Memory B cell (primary cell): ENCODE data around the gene DMRTB1.

Experiments used
- ATAC-seq: fragments of 150-1000 bp; cut with Tn5 transposase; 2 replicates; pipeline ENCODE4 v1.10.0; 2021; ENCODE audit warnings: low read depth, mild to moderate bottlenecking, moderate library complexity
- DNase-seq, 2 donors: peaks; one replicate each; pipeline ENCODE4 v3.0.0; 2022; ENCODE audit warnings: low spot score in 2 of 2
- H3K27ac Mint-ChIP-seq: one replicate; pipeline ENCODE4 v1.8.0; 2022; ENCODE audit warnings: mild to moderate bottlenecking, moderate library complexity, mixed read lengths
- H3K27me3 Mint-ChIP-seq: one replicate; pipeline ENCODE4 v1.8.0; 2022; ENCODE audit warnings: mixed read lengths
- H3K36me3 Mint-ChIP-seq: one replicate; pipeline ENCODE4 v1.8.0; 2022; ENCODE audit warnings: mild to moderate bottlenecking, mixed read lengths
- H3K4me1 Mint-ChIP-seq: one replicate; pipeline ENCODE4 v1.8.0; 2022; ENCODE audit warnings: mixed read lengths
- H3K4me3 Mint-ChIP-seq: one replicate; pipeline ENCODE4 v1.8.0; 2022; ENCODE audit warnings: mild to moderate bottlenecking, moderate library complexity, mixed read lengths
- H3K9me3 Mint-ChIP-seq: one replicate; pipeline ENCODE4 v1.8.0; 2022; ENCODE audit warnings: mixed read lengths

The DMRTB1 gene

DNA sequence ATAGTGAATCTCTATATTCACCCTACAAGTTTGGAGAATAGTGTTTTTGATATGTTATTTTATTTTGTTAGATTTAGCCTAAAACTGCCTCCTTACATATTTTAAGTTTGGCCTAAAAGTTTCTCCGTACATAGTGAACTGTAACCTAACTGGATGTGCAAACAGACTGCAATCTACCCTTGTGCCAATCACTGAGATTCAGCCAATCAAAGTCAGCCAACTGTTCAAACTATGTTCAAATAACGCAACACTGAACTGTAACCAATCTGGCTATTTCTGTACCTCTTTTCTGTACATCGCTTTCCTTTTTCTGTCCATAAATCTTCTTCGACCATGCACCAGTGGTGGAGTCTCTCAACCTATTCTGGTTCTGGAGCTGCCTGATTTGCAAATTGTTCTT lies 11.8 kb upstream of the DMRTB1 start:
- no peak for DNase-seq
- Mint-ChIP-seq H3K27ac (no peak overlapping the region), H3K36me3 (no peaks in the 10 kb centered on the region), H3K4me3 (no peak overlapping the region), H3K4me1 (no peaks in the 10 kb centered on the region), H3K9me3 (no peaks in the 10 kb centered on the region), H3K27me3 (peaks cover 2% of the 10 kb centered on the region)
- ATAC-seq, result no peak

DNA sequence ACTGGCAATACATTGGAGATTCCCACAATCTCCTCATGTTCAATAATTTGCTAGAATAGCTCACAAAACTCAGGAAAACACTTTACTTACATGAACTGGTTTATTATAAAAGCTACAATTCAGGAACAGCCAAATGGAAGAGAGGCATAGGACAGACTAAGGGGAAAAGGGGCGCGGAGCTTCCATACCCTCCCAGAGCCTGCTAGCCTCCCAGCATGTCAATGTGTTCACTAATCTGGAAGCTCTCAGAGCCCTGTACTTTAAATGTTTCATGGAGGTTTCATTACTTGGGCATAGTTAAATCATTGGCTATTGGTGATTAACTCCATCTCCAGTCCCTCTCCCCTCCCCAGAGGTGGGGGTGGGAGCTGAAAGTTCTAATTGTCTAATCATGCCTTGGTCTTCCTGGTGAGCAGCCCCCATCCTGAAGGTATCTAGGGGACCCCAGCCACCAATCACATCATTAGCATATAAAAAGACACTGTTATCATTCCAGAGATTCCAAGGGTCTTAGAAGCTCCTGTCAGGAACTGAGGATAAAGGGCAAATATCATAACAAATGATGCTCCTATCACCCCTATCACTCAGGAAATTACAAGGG lies 10.9 kb upstream of the DMRTB1 start:
- H3K27ac Mint-ChIP-seq, result no peak overlapping the region
- no peaks in the 10 kb centered on the region for H3K36me3 Mint-ChIP-seq
- peaks cover 2% of the 10 kb centered on the region for H3K27me3 Mint-ChIP-seq
- H3K9me3 Mint-ChIP-seq, result no peaks in the 10 kb centered on the region
- no peaks in the 10 kb centered on the region for H3K4me1 Mint-ChIP-seq
- H3K4me3 Mint-ChIP-seq, result no peak overlapping the region
- no peak for DNase-seq
- ATAC-seq, result no peak

DNA sequence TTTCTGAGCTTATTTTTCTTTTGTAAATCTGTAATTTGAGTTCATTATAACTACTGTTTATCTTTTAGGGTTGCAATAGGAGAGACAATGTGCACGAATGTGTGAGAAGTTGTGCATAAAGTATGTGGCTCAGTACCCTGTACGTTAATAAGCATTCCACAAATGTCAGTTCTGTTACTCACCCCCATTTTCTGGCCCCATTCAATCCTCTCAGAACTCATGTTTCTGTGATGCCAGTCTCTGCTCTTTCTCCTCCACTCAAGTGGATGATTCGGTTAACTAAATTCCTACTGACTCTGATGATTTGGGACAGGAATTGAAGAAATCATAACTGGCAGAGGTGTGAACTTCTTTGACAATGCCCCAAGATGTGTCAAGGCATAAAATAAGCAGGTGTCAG lies 10.2 kb upstream of the DMRTB1 start:
- H3K27me3 Mint-ChIP-seq, result peaks cover 3% of the 10 kb centered on the region
- no peaks in the 10 kb centered on the region for H3K4me1 Mint-ChIP-seq
- H3K4me3 Mint-ChIP-seq, result no peak overlapping the region
- H3K36me3 Mint-ChIP-seq, result no peaks in the 10 kb centered on the region
- ATAC-seq, result no peak
- no peak for DNase-seq
- no peak overlapping the region for H3K27ac Mint-ChIP-seq
- H3K9me3 Mint-ChIP-seq, result no peaks in the 10 kb centered on the region

DNA sequence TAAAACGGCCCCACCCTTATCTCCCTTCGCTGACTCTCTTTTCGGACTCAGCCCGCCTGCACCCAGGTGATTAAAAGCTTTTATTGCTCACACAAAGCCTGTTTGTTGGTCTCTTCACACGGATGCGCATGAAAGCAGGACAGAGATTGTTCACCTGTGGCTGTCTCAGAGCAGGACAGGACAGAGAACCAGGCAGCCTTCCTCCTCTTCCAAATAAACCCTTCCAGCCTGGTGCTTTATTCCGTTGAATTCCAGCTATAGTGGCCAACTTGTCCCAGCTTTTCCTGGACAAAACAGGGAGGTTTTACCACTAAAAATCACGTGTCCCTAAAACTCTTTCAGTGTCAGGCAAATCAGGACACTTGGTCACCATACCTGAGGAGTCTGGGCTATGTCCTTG lies 9.5 kb upstream of the DMRTB1 start:
- DNase-seq, result no peak
- Mint-ChIP-seq H3K9me3 (no peaks in the 10 kb centered on the region), H3K36me3 (no peaks in the 10 kb centered on the region), H3K27ac (no peak overlapping the region), H3K4me3 (no peak overlapping the region), H3K4me1 (no peaks in the 10 kb centered on the region), H3K27me3 (peaks cover 4% of the 10 kb centered on the region)
- no peak for ATAC-seq

DNA sequence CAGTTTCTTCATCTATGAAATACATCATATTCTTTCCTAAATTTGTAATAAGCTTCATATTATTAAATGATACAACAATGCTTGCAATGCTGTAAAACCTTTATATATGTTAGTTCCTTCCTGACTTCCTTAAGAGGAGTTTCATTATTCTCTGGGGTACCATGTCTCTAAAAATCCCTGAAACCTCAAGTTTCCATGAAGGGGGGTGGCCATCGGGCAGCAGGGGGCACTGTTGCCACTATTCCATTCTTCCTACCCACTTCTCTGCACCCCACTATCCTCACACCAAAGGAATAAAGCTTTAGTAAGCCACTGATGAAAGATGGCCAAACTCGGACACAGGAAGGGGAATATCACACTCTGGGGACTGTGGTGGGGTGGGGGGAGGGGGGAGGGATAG lies 9.0 kb upstream of the DMRTB1 start:
- Mint-ChIP-seq H3K4me3 (no peak overlapping the region), H3K27me3 (peaks cover 6% of the 10 kb centered on the region), H3K9me3 (no peaks in the 10 kb centered on the region), H3K4me1 (no peaks in the 10 kb centered on the region), H3K27ac (no peak overlapping the region), H3K36me3 (no peaks in the 10 kb centered on the region)
- ATAC-seq, result no peak
- no peak for DNase-seq

DNA sequence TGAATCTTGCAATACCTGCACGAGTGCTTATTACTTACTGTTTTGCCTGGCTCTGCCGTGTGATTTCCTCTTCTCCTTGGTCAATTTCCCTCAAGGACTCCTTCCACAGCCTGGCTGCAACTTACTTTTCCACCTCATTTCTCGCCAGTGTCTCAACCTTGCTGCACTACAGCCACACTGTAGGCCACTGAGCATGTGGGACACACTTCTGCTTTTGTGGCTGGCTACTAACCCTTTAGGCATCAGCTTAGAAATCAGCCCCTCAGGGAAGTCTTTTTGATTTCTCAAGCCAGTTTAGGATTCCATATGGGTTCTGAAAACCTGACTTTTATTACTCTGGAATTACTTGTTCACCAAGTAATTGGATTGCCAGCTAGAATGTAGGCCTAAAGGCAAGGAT lies 5.2 kb upstream of the DMRTB1 start:
- Mint-ChIP-seq H3K27ac (no peak overlapping the region), H3K4me3 (no peak overlapping the region), H3K36me3 (no peaks in the 10 kb centered on the region), H3K27me3 (peaks cover 6% of the 10 kb centered on the region), H3K4me1 (no peaks in the 10 kb centered on the region), H3K9me3 (no peaks in the 10 kb centered on the region)
- no peak for ATAC-seq
- no peak for DNase-seq

DNA sequence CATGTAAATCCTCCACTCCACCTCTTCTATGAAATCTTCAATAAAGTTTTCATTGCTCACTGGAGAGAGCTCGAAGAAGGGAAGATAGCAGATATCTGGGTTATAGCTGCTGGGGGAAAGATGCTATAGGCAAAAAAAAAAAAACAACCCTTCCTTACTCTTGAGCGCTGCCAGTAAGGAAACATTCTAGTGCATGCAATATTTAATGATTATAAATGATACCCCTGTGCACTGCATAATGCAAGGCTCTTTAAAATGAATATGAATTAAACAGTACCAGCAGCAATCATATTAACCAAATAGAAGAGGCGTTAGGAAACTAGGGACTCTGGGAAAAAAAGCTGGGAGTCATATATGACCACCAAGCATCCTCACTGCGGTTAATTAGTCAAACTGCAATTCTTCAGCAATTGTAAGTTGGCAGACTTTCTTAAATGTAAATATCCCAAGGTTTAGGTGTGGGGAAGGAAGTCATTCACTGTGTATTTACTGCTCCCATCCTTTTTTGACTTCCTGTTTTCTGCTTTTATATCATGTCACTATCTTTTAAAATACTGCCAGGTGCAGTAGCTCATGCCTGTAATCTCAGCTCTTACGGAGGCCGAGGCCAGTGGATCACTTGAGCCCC lies 3.7 kb upstream of the DMRTB1 start:
- Mint-ChIP-seq H3K4me3 (no peak overlapping the region), H3K27me3 (peaks cover 6% of the 10 kb centered on the region), H3K4me1 (no peaks in the 10 kb centered on the region), H3K9me3 (peaks cover 2% of the 10 kb centered on the region), H3K27ac (no peak overlapping the region), H3K36me3 (no peaks in the 10 kb centered on the region)
- no peak for DNase-seq
- ATAC-seq, result no peak

DNA sequence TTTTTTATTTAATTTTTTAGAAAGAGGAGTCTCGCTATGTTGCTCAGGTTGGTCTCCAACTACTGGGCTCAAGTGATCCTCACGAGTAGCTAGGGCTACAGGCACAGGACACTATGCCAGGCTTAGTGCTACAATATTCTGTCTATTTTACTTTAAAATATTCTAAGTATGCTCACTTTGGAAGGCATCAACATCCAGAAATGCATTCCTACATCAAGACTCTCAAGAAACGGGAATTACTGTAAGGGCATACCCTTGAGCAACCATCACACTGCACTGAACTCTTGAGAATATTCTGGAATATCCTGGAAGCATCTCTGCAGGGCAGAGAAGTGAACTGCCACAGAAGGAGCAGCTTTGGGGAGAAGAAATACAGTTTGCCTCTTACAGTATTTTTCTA lies 565 bp upstream of the DMRTB1 start:
- ATAC-seq (no peak), DNase-seq (no peak)
- H3K4me3 Mint-ChIP-seq, result no peak overlapping the region
- no peaks in the 10 kb centered on the region for H3K4me1 Mint-ChIP-seq
- peaks cover 2% of the 10 kb centered on the region for H3K9me3 Mint-ChIP-seq
- H3K27me3 Mint-ChIP-seq, result peaks cover 6% of the 10 kb centered on the region
- H3K36me3 Mint-ChIP-seq, result no peaks in the 10 kb centered on the region
- H3K27ac Mint-ChIP-seq, result no peak overlapping the region

DNA sequence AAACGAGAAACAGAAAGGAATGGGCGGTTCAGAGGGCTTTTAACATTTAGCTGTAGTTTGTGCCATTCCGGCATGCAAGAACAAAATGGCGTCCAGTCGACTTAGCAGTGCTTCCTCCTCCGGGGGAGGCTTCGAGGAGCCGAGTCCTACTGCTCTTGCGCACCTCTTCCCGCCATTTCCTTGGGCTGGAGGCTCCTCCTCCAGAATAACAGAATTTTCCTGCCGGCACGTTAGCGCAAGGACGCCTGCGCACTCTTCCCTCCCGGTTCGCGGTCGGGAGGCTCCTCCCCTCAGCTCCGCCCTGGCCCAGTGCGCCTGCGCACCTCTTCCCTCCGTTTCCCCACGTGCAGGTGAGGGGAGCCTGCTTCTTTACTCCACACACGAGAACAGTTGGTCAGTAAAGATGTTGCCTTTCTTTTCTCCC lies 1.0 kb downstream of the DMRTB1 start:
- H3K9me3 Mint-ChIP-seq, result peaks cover 2% of the 10 kb centered on the region
- no peaks in the 10 kb centered on the region for H3K36me3 Mint-ChIP-seq
- no peak overlapping the region for H3K27ac Mint-ChIP-seq
- DNase-seq (no peak), ATAC-seq (no peak)
- H3K27me3 Mint-ChIP-seq, result peaks cover 4% of the 10 kb centered on the region
- no peak overlapping the region for H3K4me3 Mint-ChIP-seq
- no peaks in the 10 kb centered on the region for H3K4me1 Mint-ChIP-seq

DNA sequence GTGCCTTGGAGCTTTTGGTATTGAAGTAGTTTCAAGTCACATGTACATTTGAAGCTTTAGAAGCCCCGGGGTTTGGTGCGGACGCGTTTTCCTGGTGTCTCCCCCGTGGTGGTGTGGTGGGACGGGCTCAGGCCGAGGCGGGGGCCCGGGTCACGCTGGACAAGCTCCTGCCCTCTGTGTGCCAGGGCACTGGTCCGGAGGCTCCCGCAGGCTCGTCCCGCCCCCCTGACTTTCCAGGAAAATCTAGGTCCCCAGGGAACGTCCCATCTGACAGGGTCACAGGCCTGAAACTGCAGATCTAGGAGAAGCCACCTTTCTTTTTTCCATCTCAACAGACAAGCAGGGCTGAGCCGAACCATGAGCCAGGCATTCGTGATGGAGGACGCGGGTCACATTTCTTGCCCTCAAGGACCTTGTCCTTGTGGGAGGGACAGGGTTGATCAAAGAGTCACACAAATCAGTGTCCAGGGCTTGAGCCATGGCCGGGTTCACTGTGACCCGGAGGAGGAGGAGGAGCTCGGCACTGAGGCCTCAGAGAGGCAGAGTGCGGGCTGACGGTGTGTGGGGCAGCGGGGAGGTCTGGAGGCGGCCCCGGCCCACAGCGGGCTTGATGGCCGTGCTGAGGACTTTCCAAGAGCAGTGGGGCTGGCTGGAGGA lies 1.6 kb downstream of the DMRTB1 start:
- no peak overlapping the region for H3K4me3 Mint-ChIP-seq

DNA sequence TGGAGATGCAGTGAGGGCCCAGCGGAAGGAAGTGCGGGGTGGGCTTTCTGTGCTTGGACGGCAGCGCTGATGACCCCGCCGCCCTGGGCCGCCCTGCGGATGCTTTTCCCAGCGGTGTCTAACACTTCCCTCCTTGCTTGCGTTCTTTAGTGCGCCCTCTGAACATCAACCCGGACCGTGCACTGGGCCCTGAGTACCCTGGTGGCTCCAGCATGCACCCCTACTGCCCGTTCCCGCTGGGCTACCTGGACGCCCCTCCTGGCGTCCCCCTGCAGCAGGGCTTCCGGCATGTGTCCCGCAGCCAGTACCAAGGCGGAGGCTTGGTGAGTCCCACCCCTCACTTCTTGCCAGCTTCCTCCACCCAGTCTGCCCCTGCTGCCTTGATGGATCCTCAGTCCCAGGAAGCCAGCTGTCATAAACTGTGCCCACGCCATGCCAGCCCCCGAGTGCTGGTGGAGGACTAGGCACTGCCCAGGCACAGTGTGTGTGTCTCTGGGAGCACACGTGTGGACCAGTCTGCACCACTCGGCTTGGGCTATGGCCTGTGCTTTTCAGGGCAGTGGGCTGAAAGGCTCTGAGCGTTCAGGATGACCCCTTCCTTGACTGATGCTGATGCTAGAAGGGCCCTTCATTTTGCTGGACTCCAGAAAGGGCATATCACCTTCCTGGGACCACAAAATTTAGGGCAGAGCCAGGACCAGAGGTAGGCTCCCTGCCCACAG lies 2.3 kb downstream of the DMRTB1 start:
- Mint-ChIP-seq H3K27ac (no peak overlapping the region), H3K4me3 (no peak overlapping the region), H3K27me3 (peaks cover 4% of the 10 kb centered on the region), H3K4me1 (no peaks in the 10 kb centered on the region), H3K36me3 (no peaks in the 10 kb centered on the region), H3K9me3 (peaks cover 2% of the 10 kb centered on the region)
- ATAC-seq (no peak), DNase-seq (no peak)

More for the DNA sequence above, 1.6 kb downstream of the DMRTB1 start:
- Mint-ChIP-seq H3K27me3 (peaks cover 4% of the 10 kb centered on the region), H3K36me3 (no peaks in the 10 kb centered on the region), H3K9me3 (peaks cover 2% of the 10 kb centered on the region), H3K4me1 (no peaks in the 10 kb centered on the region), H3K27ac (no peak overlapping the region)
- ATAC-seq (no peak), DNase-seq (no peak)

DNA sequence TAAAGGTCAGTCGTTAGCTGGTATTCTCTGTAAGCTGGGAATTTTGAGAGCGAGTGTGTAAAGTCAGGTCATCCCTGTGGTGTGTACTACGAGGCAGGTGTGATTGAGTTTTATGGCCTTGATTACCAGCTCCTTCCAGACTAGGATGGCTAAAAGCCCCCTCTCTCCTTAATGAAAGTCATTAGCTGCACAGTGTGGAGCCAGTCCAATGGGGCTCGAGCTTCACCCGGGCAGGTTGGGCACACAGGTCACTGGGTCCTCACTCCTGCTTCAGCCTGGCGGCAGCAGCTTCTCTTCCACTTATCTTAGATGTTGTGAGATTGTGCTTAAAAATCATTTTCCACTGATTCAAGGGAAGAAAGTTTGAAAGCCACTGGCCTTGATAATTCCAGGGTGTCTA lies 3.0 kb downstream of the DMRTB1 start:
- H3K36me3 Mint-ChIP-seq, result no peaks in the 10 kb centered on the region
- H3K27ac Mint-ChIP-seq, result no peak overlapping the region
- ATAC-seq, result no peak
- H3K9me3 Mint-ChIP-seq, result peaks cover 2% of the 10 kb centered on the region
- peaks cover 4% of the 10 kb centered on the region for H3K27me3 Mint-ChIP-seq
- no peaks in the 10 kb centered on the region for H3K4me1 Mint-ChIP-seq
- no peak overlapping the region for H3K4me3 Mint-ChIP-seq
- no peak for DNase-seq

DNA sequence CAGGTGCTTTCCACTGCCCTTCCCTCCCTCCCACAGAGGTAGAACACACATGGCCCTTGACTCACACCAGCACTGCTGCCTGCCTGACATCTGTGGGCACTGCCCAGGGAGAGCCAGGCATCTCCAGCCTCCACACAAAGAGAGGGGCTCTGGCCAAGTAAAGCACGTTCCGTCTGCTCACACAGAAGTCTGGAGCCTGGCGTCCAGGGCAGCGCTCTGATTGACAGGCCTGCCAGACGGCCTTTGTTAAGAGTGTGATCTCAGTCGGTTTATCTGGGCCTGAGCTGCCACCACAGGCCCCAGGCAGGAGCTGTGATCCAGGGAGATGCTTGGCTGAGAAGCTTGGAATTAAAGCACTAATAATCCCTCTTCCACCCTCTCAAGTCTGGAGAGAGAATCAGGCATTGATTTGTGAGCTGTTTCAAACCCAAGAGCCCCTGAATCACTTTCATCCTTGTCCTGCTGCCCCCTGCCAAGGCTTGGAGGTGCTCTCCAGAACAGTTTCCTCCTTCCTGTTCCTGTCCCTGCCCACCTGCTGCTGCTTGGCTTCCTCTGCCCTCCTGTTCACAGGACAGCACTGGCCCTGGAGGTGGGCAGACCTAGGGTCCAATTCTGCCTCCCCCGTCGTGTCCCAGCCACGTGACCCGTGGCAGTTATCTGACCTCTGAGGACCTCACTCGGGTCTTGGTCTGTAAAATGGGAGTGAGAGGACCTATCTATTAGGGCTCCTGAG lies 3.7 kb downstream of the DMRTB1 start:
- ATAC-seq, result no peak
- Mint-ChIP-seq H3K4me3 (no peak overlapping the region), H3K27me3 (peaks cover 4% of the 10 kb centered on the region), H3K27ac (no peak overlapping the region), H3K4me1 (peaks cover 3% of the 10 kb centered on the region), H3K9me3 (peaks cover 2% of the 10 kb centered on the region), H3K36me3 (no peaks in the 10 kb centered on the region)
- DNase-seq, result no peak
